Stomach (tissue), 9 donors: ENCODE results near the gene NR1D1. TPM values are rescaled to one million over a fixed set of nuclear protein-coding genes. Genes with fewer than 3 reads are reported as not detected.

Source experiments
- DNase-seq, 2 donors: peaks; one replicate each; pipeline versions ENCODE4 v3.0.0 to v3.0.0-alpha.2; 2013 to 2019
- H3K27ac ChIP-seq, 5 donors: fragments of 200-600 bp in 4 of 5; sonication (generic) in 4 of 5; one replicate each; pipeline ENCODE4 v1.5.1; 2013 to 2019; ENCODE audit warnings: mild to moderate bottlenecking in 1 of 5, moderate library complexity in 1 of 5
- H3K27me3 ChIP-seq, 3 donors: fragments of 200-600 bp; sonication (generic); one replicate each; pipeline ENCODE4 v1.5.1; 2017 to 2019; ENCODE audit warnings: mixed run types in 1 of 3
- H3K36me3 ChIP-seq, 4 donors: fragments of 200-600 bp; sonication (generic); 1 replicate in 3 of 4; 2 replicates in 1 of 4; pipeline ENCODE4 v1.5.1; 2016 to 2019
- H3K4me1 ChIP-seq, 4 donors: fragments of 200-600 bp; sonication (generic); one replicate each; pipeline ENCODE4 v1.5.1; 2016 to 2019
- H3K4me3 ChIP-seq, 4 donors: fragments of 200-600 bp; sonication (generic) in 3 of 4; one replicate each; pipeline ENCODE4 v1.5.1; 2016 to 2019; ENCODE audit warnings: mild to moderate bottlenecking in 1 of 4
- H3K9me3 ChIP-seq, 4 donors: fragments of 200-600 bp; sonication (generic); one replicate each; pipeline ENCODE4 v1.5.1; 2016 to 2019
- CTCF ChIP-seq, 7 experiments: fragments of 450-650 bp in 4 of 7; fragments of 200-600 bp in 3 of 7; sonication (generic) in 3 of 7; IDR thresholded peaks; one replicate each; pipeline ENCODE4 v1.5.1; 2016 to 2019; ENCODE audit warnings: antibody characterized with exemption in 7 of 7, control low read depth in 2 of 7, mild to moderate bottlenecking in 1 of 7
- EP300 ChIP-seq: sonication (generic); formaldehyde crosslinking; IDR thresholded peaks from one replicate; pipeline ENCODE4 v1.6.1; 2017; ENCODE audit warnings: antibody characterized with exemption
- POLR2A ChIP-seq, 4 donors: fragments of 450-650 bp; IDR thresholded peaks; one replicate each; pipeline ENCODE4 v1.6.1; 2016; ENCODE audit warnings: antibody characterized with exemption in 4 of 4, control low read depth in 2 of 4, mild to moderate bottlenecking in 1 of 4, moderate library complexity in 1 of 4
- POLR2AphosphoS5 ChIP-seq, 3 donors: sonication (generic); formaldehyde crosslinking; IDR thresholded peaks; one replicate each; pipeline ENCODE4 v1.6.1; 2016; ENCODE audit warnings: antibody characterized with exemption in 3 of 3
- WGBS, 5 donors: extraction: QIAGEN DNeasy Blood & Tissue Kit in 3 of 5; methylation state at CpG; one replicate each; pipeline versions ENCODE4 v1.1.5 to v1.1.7; 2013 to 2018; 5-methylcytosine and 5-hydroxymethylcytosine counted together
- intact Hi-C: fragments of 100-400 bp; cut with DNase I; formaldehyde crosslinking; loops from one replicate; pipeline ENCODE4 v1.15.1; 2023; ENCODE audit warnings: low total_unique reads
- polyA plus RNA-seq, 3 donors: library from polyadenylated mRNA; stranded (reverse); fragments of 200-250 nt; gene quantifications; one replicate each; pipeline ENCODE4 v1.2.3, GENCODE V29; 2013
- total RNA-seq, 5 donors: library from RNA; depleted of rRNA; stranded (reverse); fragments of >200 nt; gene quantifications; one replicate each; pipeline versions ENCODE4 v1.1.0 to v1.2.3, GENCODE V29; 2014 to 2016
- donor health status: healthy with polysubstance abuse.
- donor health status: Bipolar disorder and iron deficiency.
- donor health status: healthy.

NR1D1 gene
- total and polyA plus RNA-seq, 8 donors = 2.8 to 20.5 (median 9.3) TPM

GRCh38 chr17:40122136-40122998 is 22.0 kb upstream of the NR1D1 start:
- H3K27me3 ChIP-seq = no peaks in the 10 kb centered on the region
- H3K4me1 ChIP-seq = peaks cover 24 to 52% (median 37%) of the 10 kb centered on the region in 4 donors
- TF ChIP-seq POLR2A (IDR thresholded peaks at IDR 0.05) (no peak), CTCF (IDR thresholded peaks at IDR 0.05) (peak in 1 of 7 experiments; percentile 14), EP300 (no peak), POLR2AphosphoS5 (IDR thresholded peaks at IDR 0.05) (peak in 2 of 3 donors; percentile 9 to 25)
- H3K9me3 ChIP-seq = no peaks in the 10 kb centered on the region
- peak in 1 of 2 donors; percentile 81 for DNase-seq
- H3K27ac ChIP-seq = peak overlapping the region; percentile 92 to 99 (median 98)
- peaks cover 15 to 21% (median 21%) of the 10 kb centered on the region in 4 donors for H3K36me3 ChIP-seq
- H3K4me3 ChIP-seq = peak overlapping the region; percentile 88 to 100 (median 97)
- intact Hi-C loops = no loop called here
- 0 to 1% (median 0%) methylated on average over 11 to 92 of the region's 97 CpGs for whole genome bisulfite sequencing, 5 donors

GRCh38 chr17:40121181-40122135 is 21.1 kb upstream of the NR1D1 start, which contains the start of gene MSL1:
Gene MSL1, plus strand, starts transcription at chr17:40121971. Its CDS starts 642 bp downstream, at chr17:40122613.
- peak within 1 kb of the TSS; percentile 88 to 100 (median 97) for H3K4me3 ChIP-seq
- peak; percentile 90 to 97 for DNase-seq
- 1 to 2% (median 1%) methylated on average over 47 to 80 of the region's 82 CpGs for WGBS, 5 donors
- no peaks in the 10 kb centered on the region for H3K9me3 ChIP-seq
- intact Hi-C loops = no loop called here
- H3K36me3 ChIP-seq = peaks cover 6 to 12% (median 11%) of the 10 kb centered on the region in 4 donors
- peaks cover 24 to 52% (median 37%) of the 10 kb centered on the region in 4 donors for H3K4me1 ChIP-seq
- TF ChIP-seq POLR2AphosphoS5 (IDR thresholded peaks at IDR 0.05) (peak; percentile 61 to 86 (median 82)), CTCF (IDR thresholded peaks at IDR 0.05) (no peak), POLR2A (IDR thresholded peaks at IDR 0.05) (no peak), EP300 (no peak)
- peak within 1 kb of the TSS; percentile 92 to 99 (median 98) for H3K27ac ChIP-seq
- no peaks in the 10 kb centered on the region for H3K27me3 ChIP-seq

- peaks cover 34 to 70% (median 55%) of the 10 kb centered on the region in 4 donors for H3K4me1 ChIP-seq
- intact Hi-C loops = no loop called here
Observed at GRCh38 chr17:40115101-40115436, 14.7 kb upstream of the NR1D1 start.

More at GRCh38 chr17:40115101-40115436, 14.7 kb upstream of the NR1D1 start:
- Histone ChIP-seq H3K27me3 (no peaks in the 10 kb centered on the region), H3K9me3 (no peaks in the 10 kb centered on the region), H3K36me3 (no peaks in the 10 kb centered on the region), H3K27ac (peak overlapping the region in 3 of 5 donors; percentile 95 to 98 (median 97)), H3K4me3 (no peak overlapping the region)
- TF ChIP-seq POLR2A (IDR thresholded peaks at IDR 0.05) (no peak), CTCF (IDR thresholded peaks at IDR 0.05) (no peak), EP300 (no peak), POLR2AphosphoS5 (IDR thresholded peaks at IDR 0.05) (no peak)
- DNase-seq = no peak
- 52 to 66% (median 53%) methylated on average over 2 of the region's 2 CpGs for WGBS, 5 donors
